HG02852 (cell line): ENCODE data around the gene PEX7.
"Not testable (repeated sequence)": the region's sequence is repeated elsewhere in the genome, so short reads cannot be mapped to it uniquely, and the experiment has no call there.

Source experiments
- ATAC-seq: cut with Tn5 transposase; IDR thresholded peaks from one replicate; pipeline ENCODE4 v1.9.1; 2021; ENCODE audit warnings: mild to moderate bottlenecking, moderate library complexity; ENCODE audit not compliant: unreplicated experiment

PEX7 gene

GRCh38 chr6:136895901-136896300, 73.5 kb downstream of the PEX7 start:
- ATAC-seq, result no peak

- no peak for ATAC-seq
These were observed 74.7 kb downstream of the PEX7 start for GRCh38 chr6:136897071-136897470.

GRCh38 chr6:136901212-136901784, 78.9 kb downstream of the PEX7 start:
- no peak for ATAC-seq

GRCh38 chr6:136904477-136904876, 82.1 kb downstream of the PEX7 start:
- ATAC-seq, result not testable (repeated sequence)

- ATAC-seq, result no peak
These were observed 92.6 kb downstream of the PEX7 start for GRCh38 chr6:136914947-136915346.

- no peak for ATAC-seq
These were observed 96.3 kb downstream of the PEX7 start for GRCh38 chr6:136918706-136919105.

GRCh38 chr6:136920216-136920615, 97.8 kb downstream of the PEX7 start:
- no peak for ATAC-seq

GRCh38 chr6:136920671-136921380, 98.4 kb downstream of the PEX7 start:
- no peak for ATAC-seq

GRCh38 chr6:136921381-136921935, 99.1 kb downstream of the PEX7 start:
- ATAC-seq, result no peak

- no peak for ATAC-seq
These were observed 99.7 kb downstream of the PEX7 start, which contains the start of gene SLC35D3 for GRCh38 chr6:136921936-136922684. Gene SLC35D3, plus strand, starts transcription at chr6:136922301. Its CDS starts 128 bp downstream, at chr6:136922429.

- ATAC-seq, result no peak
These were observed 100.3 kb downstream of the PEX7 start for GRCh38 chr6:136922685-136923006.

- ATAC-seq, result no peak
These were observed 100.9 kb downstream of the PEX7 start for GRCh38 chr6:136923116-136923953.

- no peak for ATAC-seq
These were observed 101.7 kb downstream of the PEX7 start for GRCh38 chr6:136923954-136924673.

GRCh38 chr6:136926383-136926782, 104.0 kb downstream of the PEX7 start:
- no peak for ATAC-seq

- ATAC-seq, result no peak
These were observed 104.9 kb downstream of the PEX7 start for GRCh38 chr6:136927292-136927691.

GRCh38 chr6:136930528-136930927, 108.1 kb downstream of the PEX7 start:
- no peak for ATAC-seq

GRCh38 chr6:136932599-136932998, 110.2 kb downstream of the PEX7 start:
- ATAC-seq, result no peak

- ATAC-seq, result no peak
These were observed 122.7 kb downstream of the PEX7 start for GRCh38 chr6:136945072-136945471.

GRCh38 chr6:136945711-136946121, 123.3 kb downstream of the PEX7 start:
- no peak for ATAC-seq

GRCh38 chr6:136947037-136947436, 124.6 kb downstream of the PEX7 start:
- no peak for ATAC-seq
